ENCODE measurements around the gene LRMDA.

DNA sequence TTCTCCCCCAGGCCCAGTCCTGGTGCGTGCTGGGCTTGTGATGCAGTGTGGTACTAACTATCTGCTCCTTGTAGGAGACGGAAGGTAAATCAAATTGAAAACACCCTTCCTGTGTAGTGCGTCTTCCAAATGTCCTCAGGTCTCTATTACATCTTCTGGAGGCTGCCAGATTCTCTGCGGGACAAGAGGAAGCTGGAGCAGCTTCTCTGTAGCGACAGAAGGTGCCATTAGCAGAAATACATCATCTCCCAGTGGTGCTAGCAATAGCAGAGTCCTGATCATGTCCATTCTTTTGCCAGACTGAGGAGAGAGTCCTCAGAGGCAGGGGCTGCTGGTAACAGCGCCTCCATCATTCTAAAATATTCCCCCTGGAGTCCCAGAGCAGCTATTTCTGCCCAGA is 675.2 kb downstream of the LRMDA start:
- TF ChIP-seq, protein P1, sequence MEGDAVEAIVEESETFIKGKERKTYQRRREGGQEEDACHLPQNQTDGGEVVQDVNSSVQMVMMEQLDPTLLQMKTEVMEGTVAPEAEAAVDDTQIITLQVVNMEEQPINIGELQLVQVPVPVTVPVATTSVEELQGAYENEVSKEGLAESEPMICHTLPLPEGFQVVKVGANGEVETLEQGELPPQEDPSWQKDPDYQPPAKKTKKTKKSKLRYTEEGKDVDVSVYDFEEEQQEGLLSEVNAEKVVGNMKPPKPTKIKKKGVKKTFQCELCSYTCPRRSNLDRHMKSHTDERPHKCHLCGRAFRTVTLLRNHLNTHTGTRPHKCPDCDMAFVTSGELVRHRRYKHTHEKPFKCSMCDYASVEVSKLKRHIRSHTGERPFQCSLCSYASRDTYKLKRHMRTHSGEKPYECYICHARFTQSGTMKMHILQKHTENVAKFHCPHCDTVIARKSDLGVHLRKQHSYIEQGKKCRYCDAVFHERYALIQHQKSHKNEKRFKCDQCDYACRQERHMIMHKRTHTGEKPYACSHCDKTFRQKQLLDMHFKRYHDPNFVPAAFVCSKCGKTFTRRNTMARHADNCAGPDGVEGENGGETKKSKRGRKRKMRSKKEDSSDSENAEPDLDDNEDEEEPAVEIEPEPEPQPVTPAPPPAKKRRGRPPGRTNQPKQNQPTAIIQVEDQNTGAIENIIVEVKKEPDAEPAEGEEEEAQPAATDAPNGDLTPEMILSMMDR (IDR thresholded peaks at IDR 0.05) = no peak
- TF ChIP-seq POLR2A (IDR thresholded peaks at IDR 0.05) = no peak

All from tibial nerve (tissue), 3 donors.